Mesenchymal stem cell (in vitro differentiated cells and primary cell): Measurements from ENCODE around the gene GIPC2. TPM values are rescaled to one million over a fixed set of nuclear protein-coding genes. Genes with fewer than 3 reads are reported as not detected.

Experiments
- DNase-seq: peaks from one replicate; pipeline ENCODE4 v3.0.0-alpha.2; 2013
- H2AFZ ChIP-seq: one replicate; pipeline ENCODE4 v1.6.1; 2013; ENCODE audit warnings: low read depth, mild to moderate bottlenecking, control low read depth, inconsistent platforms, low read length, moderate library complexity
- H2AK5ac ChIP-seq: 2 replicates; pipeline ENCODE4 v1.6.1; 2013; ENCODE audit warnings: low read length, moderate library complexity, mild to moderate bottlenecking, inconsistent platforms; ENCODE audit not compliant: severe bottlenecking
- H2BK120ac ChIP-seq: one replicate; pipeline ENCODE4 v1.6.1; 2013; ENCODE audit warnings: low read depth, mild to moderate bottlenecking, inconsistent platforms, low read length, moderate library complexity
- H2BK12ac ChIP-seq, 2 experiments: one replicate each; pipeline ENCODE4 v1.6.1; 2013; ENCODE audit warnings: inconsistent platforms in 2 of 2, low read length in 2 of 2, mild to moderate bottlenecking in 2 of 2, moderate library complexity in 2 of 2, control low read depth in 1 of 2
- H2BK15ac ChIP-seq: one replicate; pipeline ENCODE4 v1.6.1; 2013; ENCODE audit warnings: mild to moderate bottlenecking, low read depth, inconsistent platforms; ENCODE audit not compliant: poor library complexity, severe bottlenecking
- H2BK5ac ChIP-seq: 2 replicates; pipeline ENCODE4 v1.6.1; 2013; ENCODE audit warnings: low read depth, mild to moderate bottlenecking, low read length, control low read depth, inconsistent platforms; ENCODE audit not compliant: poor library complexity, severe bottlenecking
- H3K14ac ChIP-seq, 2 experiments: one replicate each; pipeline ENCODE4 v1.6.1; 2013; ENCODE audit warnings: inconsistent platforms in 2 of 2, low read length in 2 of 2, control low read depth in 1 of 2, mild to moderate bottlenecking in 1 of 2, moderate library complexity in 1 of 2
- H3K18ac ChIP-seq, 2 experiments: one replicate each; pipeline ENCODE4 v1.6.1; 2013; ENCODE audit warnings: inconsistent platforms in 2 of 2, low read length in 2 of 2, control low read depth in 1 of 2, low read depth in 1 of 2, mild to moderate bottlenecking in 1 of 2
- H3K23ac ChIP-seq, 2 experiments: one replicate each; pipeline ENCODE4 v1.6.1; 2013; ENCODE audit warnings: inconsistent platforms in 2 of 2, low read length in 2 of 2, mild to moderate bottlenecking in 2 of 2, moderate library complexity in 2 of 2, control low read depth in 1 of 2
- H3K27ac ChIP-seq: 2 replicates; pipeline ENCODE4 v1.5.1; 2013; ENCODE audit warnings: mild to moderate bottlenecking, moderate library complexity, low read length, control low read depth, inconsistent platforms; ENCODE audit not compliant: poor library complexity, severe bottlenecking
- H3K27me3 ChIP-seq, 2 experiments: 2 replicates each; pipeline versions ENCODE4 v1.6.1 to v1.7.0; 2013; ENCODE audit warnings: low read length in 2 of 2, mild to moderate bottlenecking in 2 of 2, moderate library complexity in 2 of 2, control low read depth in 1 of 2, inconsistent platforms in 1 of 2; ENCODE audit not compliant: control insufficient read depth in 1 of 2, insufficient read depth in 1 of 2
- H3K36me3 ChIP-seq, 2 experiments: 2 replicates each; pipeline versions ENCODE4 v1.6.1 to v1.7.0; 2013; ENCODE audit warnings: low read length in 2 of 2, control low read depth in 1 of 2, inconsistent platforms in 1 of 2, low read depth in 1 of 2, mild to moderate bottlenecking in 1 of 2; ENCODE audit not compliant: insufficient read depth in 2 of 2, control insufficient read depth in 1 of 2
- H3K4ac ChIP-seq, 2 experiments: one replicate each; pipeline ENCODE4 v1.6.1; 2013; ENCODE audit warnings: inconsistent platforms in 2 of 2, low read length in 2 of 2, mild to moderate bottlenecking in 2 of 2, moderate library complexity in 2 of 2, control low read depth in 1 of 2, low read depth in 1 of 2
- H3K4me1 ChIP-seq: 2 replicates; pipeline ENCODE4 v1.6.1; 2013; ENCODE audit warnings: low read depth, low read length, control low read depth; ENCODE audit not compliant: control insufficient read depth, insufficient read depth
- H3K4me2 ChIP-seq: 2 replicates; pipeline ENCODE4 v1.6.1; 2013; ENCODE audit warnings: low read length, mild to moderate bottlenecking, inconsistent platforms; ENCODE audit not compliant: poor library complexity, severe bottlenecking
- H3K4me3 ChIP-seq, 2 experiments: 2 replicates each; pipeline versions ENCODE4 v1.5.1 to v1.7.0; 2013; ENCODE audit warnings: low read length in 2 of 2, mild to moderate bottlenecking in 2 of 2, control low read depth in 1 of 2, low read depth in 1 of 2; ENCODE audit not compliant: insufficient read depth in 1 of 2
- H3K79me1 ChIP-seq: replicated peaks from 2 replicates; pipeline ENCODE4 v1.6.1; 2013; ENCODE audit warnings: mild to moderate bottlenecking, control low read depth, low read length, inconsistent platforms; ENCODE audit not compliant: poor library complexity, severe bottlenecking
- H3K9ac ChIP-seq: 2 replicates; pipeline ENCODE4 v1.7.0; 2013; ENCODE audit warnings: mild to moderate bottlenecking, low read length, moderate library complexity
- H3K9me3 ChIP-seq: 2 replicates; pipeline ENCODE4 v1.7.0; 2013; ENCODE audit warnings: mild to moderate bottlenecking, low read length; ENCODE audit not compliant: control insufficient read depth
- H4K8ac ChIP-seq: one replicate; pipeline ENCODE4 v1.6.1; 2013; ENCODE audit warnings: inconsistent platforms, mild to moderate bottlenecking, low read length, moderate library complexity
- H4K91ac ChIP-seq: one replicate; pipeline ENCODE4 v1.6.1; 2013; ENCODE audit warnings: mild to moderate bottlenecking, low read length, inconsistent platforms
- WGBS: methylation state at CpG from one replicate; pipeline ENCODE4 v1.1.7; 2013; ENCODE audit warnings: mixed read lengths; 5-methylcytosine and 5-hydroxymethylcytosine counted together
- small RNA-seq: library from polyadenylated mRNA; stranded (forward); fragments of <200 nt; extraction: miRNeasy Mini kit (QIAGEN cat#:217004); gene quantifications from one replicate; pipeline ENCODE3, GENCODE V24; 2013; ENCODE audit warnings: low read depth

GIPC2 gene

GRCh38 chr1:78184460-78185072 is 138.8 kb downstream of the GIPC2 start:
- Histone ChIP-seq H2AK5ac (no peak overlapping the region), H3K36me3 (no peaks in the 10 kb centered on the region), H2BK120ac (no peak overlapping the region), H2BK15ac (no peak overlapping the region), H3K23ac (no peak overlapping the region), H3K14ac (no peak overlapping the region), H3K4me1 (no peaks in the 10 kb centered on the region), H2BK12ac (no peak overlapping the region), H2AFZ (no peak overlapping the region), H4K8ac (no peak overlapping the region), H3K4me2 (no peak overlapping the region), H3K79me1 (no peaks in the 10 kb centered on the region), H4K91ac (no peak overlapping the region), H3K27ac (no peak overlapping the region), H3K27me3 (no peaks in the 10 kb centered on the region), H3K4me3 (no peak overlapping the region), H2BK5ac (no peak overlapping the region), H3K9ac (no peak overlapping the region), H3K4ac (no peak overlapping the region), H3K18ac (no peak overlapping the region), H3K9me3 (no peaks in the 10 kb centered on the region)
- 59% methylated on average over 3 of the region's 3 CpGs for WGBS
- no peak for DNase-seq

Small RNA genes within 50 kb of the gene (small RNA-seq; reads per million reads assigned to genes)
- 0.86 reads per million for gene AC103591.3
- gene RNA5SP22 = not detected
- gene RNU6-1102P = not detected
